GM19099 (cell line): ENCODE data around the gene ABCA2.

Experiments used
- POLR2A ChIP-seq: IDR thresholded peaks from 3 replicates; pipeline ENCODE4 v1.6.1; 2011; ENCODE audit warnings: low read depth; ENCODE audit not compliant: insufficient read length; ENCODE audit errors: extremely low read depth

Gene ABCA2

DNA sequence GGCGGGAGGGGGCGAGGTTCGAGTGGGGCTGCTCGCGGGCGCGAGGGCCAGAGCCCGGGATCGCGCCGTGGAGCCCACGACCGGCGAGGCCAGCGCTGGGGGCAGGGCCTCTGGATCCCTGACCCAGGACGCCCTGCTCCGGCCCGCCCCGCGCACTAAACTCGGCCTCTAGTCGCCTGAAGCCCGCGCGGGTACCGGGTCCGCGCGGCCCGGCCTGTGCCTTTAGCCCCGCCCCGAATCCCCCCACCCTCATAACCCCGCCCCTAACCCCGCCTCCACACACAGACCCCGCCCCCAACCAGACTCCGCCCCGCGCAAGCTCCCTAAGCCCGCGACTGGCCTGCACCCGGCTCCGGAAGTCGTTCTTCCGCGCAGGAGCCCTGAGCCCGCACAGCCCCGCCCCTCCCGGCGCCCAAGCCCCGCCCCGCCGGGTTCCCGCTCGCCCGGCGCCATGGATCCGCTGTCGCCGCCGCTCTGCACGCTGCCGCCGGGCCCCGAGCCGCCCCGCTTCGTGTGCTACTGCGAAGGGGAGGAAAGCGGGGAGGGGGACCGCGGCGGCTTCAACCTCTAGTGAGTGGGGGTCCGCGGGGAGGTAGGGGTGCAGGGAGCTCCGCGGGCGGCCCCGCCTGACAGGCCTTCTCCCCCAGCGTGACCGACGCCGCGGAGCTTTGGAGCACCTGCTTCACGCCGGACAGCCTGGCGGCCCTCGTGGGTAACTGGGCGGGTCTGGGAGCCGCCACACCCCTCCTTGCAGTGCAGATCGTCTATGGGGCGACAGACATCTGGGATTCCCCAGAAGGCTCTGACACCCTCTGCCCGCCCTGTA lies 35.8 kb downstream of the ABCA2 start, which contains the start of gene PAXX:
Gene PAXX, plus strand, starts transcription at position 430 of the 826 bp plus-strand sequence. Its CDS starts 22 bp downstream, at position 452.
- peak; percentile 70 for TF ChIP-seq POLR2A

GRCh38 chr9:136990242-136990911 lies 37.7 kb downstream of the ABCA2 start:
- no peak for TF ChIP-seq POLR2A

DNA sequence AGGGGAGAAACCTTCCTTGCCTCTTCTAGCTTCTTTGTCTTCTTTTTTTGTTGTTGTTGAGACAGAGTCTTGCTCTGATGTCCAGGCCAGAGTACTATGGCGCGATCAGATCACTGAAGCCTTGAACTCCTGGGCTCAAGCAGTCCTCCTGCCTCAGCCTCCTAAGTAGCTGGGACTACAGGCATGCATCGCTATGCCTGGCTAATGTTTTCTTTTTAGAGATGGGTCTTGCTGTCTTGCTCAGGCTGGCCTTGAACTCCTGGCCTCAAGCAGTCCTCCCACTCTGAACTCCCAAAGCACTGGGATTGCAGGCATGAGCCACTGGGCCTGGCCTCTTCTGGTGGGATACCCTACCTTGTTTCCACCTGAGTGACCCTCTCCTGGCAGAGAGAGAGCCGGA lies 39.2 kb downstream of the ABCA2 start:
- no peak for TF ChIP-seq POLR2A

DNA sequence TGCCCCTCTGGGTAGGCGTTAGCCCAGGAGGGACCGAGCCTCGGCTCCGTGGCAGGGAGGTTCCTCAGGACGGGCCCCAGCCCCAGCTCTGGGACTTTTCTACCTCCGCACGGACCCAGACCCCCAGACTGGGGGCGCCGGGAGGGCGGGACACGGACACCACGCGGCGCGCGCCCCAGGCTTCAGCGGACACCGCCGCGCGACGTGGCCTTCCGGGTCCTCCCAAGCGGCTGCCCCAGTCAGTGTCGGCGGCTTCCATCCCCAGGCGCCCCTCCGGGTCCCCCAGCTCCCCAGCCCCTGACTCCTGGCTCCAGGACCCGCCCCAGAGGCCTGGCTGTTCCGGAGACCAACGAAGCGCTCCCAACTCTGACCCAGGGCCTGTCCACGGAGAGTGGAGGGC lies 42.2 kb downstream of the ABCA2 start:
- TF ChIP-seq POLR2A, result no peak

DNA sequence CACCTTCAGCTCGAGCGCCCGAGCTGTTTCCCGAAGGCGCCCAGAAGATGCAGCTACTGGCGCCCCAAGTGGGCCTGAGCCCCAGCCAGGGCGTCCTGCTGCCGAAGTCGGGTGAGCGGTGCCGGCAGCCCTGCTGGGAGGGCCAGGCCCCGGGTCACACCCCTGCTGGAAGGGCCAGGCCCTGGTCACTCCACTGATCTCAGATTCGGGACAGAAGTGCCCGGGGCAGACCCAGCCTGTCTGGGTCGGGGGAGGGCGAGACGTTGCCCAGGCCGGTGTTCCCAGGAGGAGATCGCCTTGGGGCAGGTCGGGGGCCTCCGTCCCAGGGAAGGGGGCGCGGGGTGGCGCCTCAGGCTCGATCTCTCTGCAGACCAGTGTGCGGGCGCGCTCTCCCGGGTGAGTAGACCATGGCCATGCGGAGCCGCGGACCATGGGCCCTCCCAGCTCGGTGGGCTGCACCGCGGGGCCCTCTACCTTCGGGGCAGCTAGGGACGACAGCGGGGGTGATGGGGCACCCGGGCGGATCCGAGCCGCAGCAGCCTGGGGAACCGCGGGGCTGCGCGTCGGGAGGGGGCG lies 42.9 kb downstream of the ABCA2 start:
- no peak for TF ChIP-seq POLR2A

DNA sequence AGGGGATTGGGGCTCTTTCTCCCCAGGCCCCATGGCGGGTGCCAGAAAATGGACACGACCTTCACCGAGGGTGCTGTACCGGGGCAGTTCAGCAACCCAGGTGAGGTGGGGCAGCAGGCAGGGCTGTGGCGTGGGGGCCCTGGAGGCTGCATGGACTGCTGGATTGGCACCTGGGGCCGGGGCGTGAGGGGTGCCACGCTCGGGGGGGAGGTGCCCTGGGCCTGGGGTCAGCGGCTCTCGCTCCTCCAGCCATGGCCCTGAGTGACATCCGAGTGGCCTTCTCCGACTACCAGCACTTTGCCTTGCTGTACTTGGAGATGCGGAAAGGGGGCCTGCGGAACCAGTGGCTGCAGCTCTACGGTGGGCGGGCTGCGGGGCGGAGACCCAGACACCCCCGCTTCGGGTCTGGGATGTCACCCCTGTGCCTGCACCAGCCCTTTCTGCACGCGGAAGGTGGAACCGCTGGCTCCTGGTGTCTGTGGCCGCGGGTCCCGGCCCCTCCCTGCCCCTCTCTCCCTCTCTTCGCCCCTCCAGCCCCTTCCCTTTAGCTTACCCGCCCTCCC lies 43.5 kb downstream of the ABCA2 start:
- TF ChIP-seq POLR2A, result no peak

- no peak for TF ChIP-seq POLR2A
Measured at GRCh38 chr9:136983656-136984314, 44.3 kb downstream of the ABCA2 start.

GRCh38 chr9:136983167-136983566 lies 44.9 kb downstream of the ABCA2 start:
- no peak for TF ChIP-seq POLR2A

GRCh38 chr9:136982232-136983051 lies 45.6 kb downstream of the ABCA2 start, which contains the start of gene LCNL1:
TSS of gene LCNL1 (plus strand) at chr9:136982993. CDS start at chr9:136983587, 594 bp downstream.
- TF ChIP-seq POLR2A, result no peak

- no peak for TF ChIP-seq POLR2A
Measured at GRCh38 chr9:136981588-136982231, 46.3 kb downstream of the ABCA2 start.

DNA sequence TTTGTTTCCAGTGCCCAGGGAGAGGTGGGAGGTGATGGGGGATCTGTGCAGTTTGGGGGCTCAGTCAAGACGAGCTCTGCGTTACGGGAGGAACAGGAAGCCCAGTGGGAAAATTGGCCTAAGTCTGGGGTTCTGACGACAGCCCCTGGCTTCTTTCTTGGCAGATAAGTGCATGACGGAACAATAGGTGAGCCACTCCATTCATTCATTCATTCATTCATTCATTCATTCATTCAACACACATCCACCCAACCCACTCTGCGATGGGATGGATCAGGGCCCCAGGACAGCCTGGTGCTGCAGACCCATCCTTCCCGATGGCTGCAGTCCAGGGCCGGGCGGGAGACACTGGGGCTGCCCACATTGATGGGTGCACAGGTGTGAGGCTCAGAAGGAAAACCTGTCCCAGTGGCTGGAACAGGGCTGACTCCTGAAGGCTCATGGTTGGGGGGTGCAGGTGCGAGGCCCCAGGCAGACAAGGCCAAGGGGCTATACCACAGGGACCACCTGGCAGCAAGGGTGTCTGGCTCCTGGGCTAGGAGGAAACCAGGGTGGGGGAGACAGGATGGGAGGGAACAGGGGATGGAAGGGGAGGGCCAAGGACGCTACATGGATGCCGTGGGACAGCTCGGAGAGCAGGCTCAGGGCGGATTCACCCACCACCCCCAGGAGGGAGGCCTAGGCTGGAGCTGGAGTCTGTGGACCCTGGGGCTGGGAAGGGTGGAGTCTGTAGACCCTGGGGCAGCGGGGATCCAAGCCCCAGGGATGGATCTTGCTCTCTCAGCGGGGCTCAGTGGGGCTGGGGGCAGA lies 47.2 kb downstream of the ABCA2 start:
- TF ChIP-seq POLR2A, result no peak

DNA sequence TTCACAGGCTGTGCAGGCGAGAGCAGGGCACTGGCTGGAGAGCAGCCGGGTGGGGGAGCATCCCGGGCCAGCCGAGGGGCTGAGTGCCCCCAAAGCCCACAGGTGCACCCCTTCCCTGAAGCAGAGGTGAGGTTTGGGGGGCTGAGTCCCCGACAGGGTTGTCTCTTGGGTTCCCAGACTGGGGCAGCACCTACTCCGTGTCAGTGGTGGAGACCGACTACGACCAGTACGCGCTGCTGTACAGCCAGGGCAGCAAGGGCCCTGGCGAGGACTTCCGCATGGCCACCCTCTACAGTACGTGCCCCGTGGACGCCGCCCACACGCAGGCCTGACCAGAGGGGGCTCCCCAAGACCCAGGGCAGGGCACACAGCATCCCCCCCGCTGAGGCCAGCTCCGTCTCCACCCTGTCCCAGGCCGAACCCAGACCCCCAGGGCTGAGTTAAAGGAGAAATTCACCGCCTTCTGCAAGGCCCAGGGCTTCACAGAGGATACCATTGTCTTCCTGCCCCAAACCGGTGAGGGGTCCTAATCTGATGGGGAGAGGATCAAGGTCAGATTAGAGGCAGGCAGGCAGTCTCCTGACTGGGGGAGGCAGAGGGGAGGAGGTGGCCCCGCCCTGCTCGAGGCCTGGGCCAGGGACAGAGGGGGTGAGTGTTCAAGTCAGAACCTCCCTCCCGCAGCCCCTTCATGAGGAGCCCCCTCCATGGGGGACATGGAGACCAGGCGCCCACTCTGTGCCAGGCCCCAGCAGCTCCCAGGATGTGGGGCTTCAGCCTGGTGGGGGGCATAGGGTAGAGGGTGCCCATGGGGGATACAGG lies 48.1 kb downstream of the ABCA2 start:
- no peak for TF ChIP-seq POLR2A
